A673 (cell line): ENCODE results near the gene AFF1.

Source experiments
- EZH2 ChIP-seq: fragments of 200-600 bp; sonication (generic); IDR thresholded peaks from 2 replicates; pipeline ENCODE4 v1.6.1; 2017; ENCODE audit warnings: borderline replicate concordance, low read depth, mild to moderate bottlenecking, mixed read lengths, antibody characterized with exemption, low read length; ENCODE audit not compliant: poor library complexity, severe bottlenecking
- TF ChIP-seq, protein P1 (sequence below): fragments of 300-800, 200-600 bp; sonication (generic); conservative IDR thresholded peaks from 2 replicates; pipeline ENCODE4 v1.5.1; 2017; ENCODE audit warnings: low read depth, mild to moderate bottlenecking, antibody characterized with exemption, low read length, moderate library complexity, mixed read lengths

GRCh38 chr4:86977621-86978184, 42.9 kb downstream of the AFF1 start:
- TF ChIP-seq, protein P1, sequence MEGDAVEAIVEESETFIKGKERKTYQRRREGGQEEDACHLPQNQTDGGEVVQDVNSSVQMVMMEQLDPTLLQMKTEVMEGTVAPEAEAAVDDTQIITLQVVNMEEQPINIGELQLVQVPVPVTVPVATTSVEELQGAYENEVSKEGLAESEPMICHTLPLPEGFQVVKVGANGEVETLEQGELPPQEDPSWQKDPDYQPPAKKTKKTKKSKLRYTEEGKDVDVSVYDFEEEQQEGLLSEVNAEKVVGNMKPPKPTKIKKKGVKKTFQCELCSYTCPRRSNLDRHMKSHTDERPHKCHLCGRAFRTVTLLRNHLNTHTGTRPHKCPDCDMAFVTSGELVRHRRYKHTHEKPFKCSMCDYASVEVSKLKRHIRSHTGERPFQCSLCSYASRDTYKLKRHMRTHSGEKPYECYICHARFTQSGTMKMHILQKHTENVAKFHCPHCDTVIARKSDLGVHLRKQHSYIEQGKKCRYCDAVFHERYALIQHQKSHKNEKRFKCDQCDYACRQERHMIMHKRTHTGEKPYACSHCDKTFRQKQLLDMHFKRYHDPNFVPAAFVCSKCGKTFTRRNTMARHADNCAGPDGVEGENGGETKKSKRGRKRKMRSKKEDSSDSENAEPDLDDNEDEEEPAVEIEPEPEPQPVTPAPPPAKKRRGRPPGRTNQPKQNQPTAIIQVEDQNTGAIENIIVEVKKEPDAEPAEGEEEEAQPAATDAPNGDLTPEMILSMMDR = no peak
- TF ChIP-seq EZH2 = no peak
